ENCODE measurements around the gene DLGAP4. TPM values are rescaled to one million over a fixed set of nuclear protein-coding genes. Genes with fewer than 3 reads are reported as not detected.
A peak's percentile ranks its signal among the peaks of the same experiment; 100 is the strongest.

DLGAP4 gene
- total and polyA plus RNA-seq, 2 of the 13 experiments (the other 11 are each of a cell fraction or from before 2014, with no cell fraction given) = 15.2 to 26.7 TPM

- Histone ChIP-seq H3K4me3 (replicated peaks in 1 of 3; ENCODE audit: insufficient read depth in 1 of 3, low read depth in 2 of 3, low read length in 3 of 3) (peak overlapping the region; percentile 78 to 90 (median 84)), H3K36me3 (replicated peaks in 1 of 2; ENCODE audit: control insufficient read depth in 1 of 2, insufficient read depth in 2 of 2, low read length in 2 of 2) (no peaks in the 10 kb centered on the region; a peak in 1 of 5 replicates), H3K9ac (ENCODE audit: insufficient read depth, low read depth, low read length) (peak overlapping the region; percentile 87), H3K27me3 (ENCODE audit: control insufficient read depth in 1 of 2, insufficient read depth in 2 of 2, low read length in 2 of 2) (no peaks in the 10 kb centered on the region; a peak in 1 of 5 replicates), H3K79me2 (ENCODE audit: insufficient read depth, low read length) (peaks cover 31% of the 10 kb centered on the region), H3K27ac (ENCODE audit: extremely low read length, insufficient read depth, low read length) (peak overlapping the region; percentile 81), H3K4me2 (ENCODE audit: low read depth, low read length) (peak overlapping the region; percentile 99), H3K9me3 (ENCODE audit: low read length) (no peaks in the 10 kb centered on the region), H4K20me1 (ENCODE audit: insufficient read depth, low read length) (peaks cover 17% of the 10 kb centered on the region), H2AFZ (ENCODE audit: low read length) (peak overlapping the region; percentile 17), H3K4me1 (ENCODE audit: insufficient read depth, low read length) (peaks cover 29% of the 10 kb centered on the region)
- WGBS (ENCODE audit: low lambda C conversion rate) = 3% methylated on average over 17 of the region's 17 CpGs
- peak; percentile 26 for FAIRE-seq
- intact Hi-C loops (cut with micrococcal nuclease; ENCODE audit: unreplicated experiment) = loop anchor here (2.0 to 10.0 kb wide), 2 partner anchors 15 to 107 kb away; no protein-coding TSS in a partner anchor
- ChIA-PET CTCF (ENCODE audit: low intra/inter-chr PET ratio, low total read pairs) (interaction anchor here (1.3 kb wide), 1 partner anchor 15 kb away, joined by 4 read pairs; no protein-coding TSS in a partner anchor), POLR2A (interaction anchor here (0.7 to 9.0 kb wide), 15 partner anchors 9 to 790 kb away, joined by 3 to 167 read pairs (median 3); partner anchors contain the start of genes DSN1 and RAB5IF)
- in situ Hi-C loops (cut with HindIII; ENCODE audit: extremely low pct_ligation_motif_present, low pct_unique_long_range_greater_than_20kb) = no loop called here
- peak; percentile 73 for DNase-seq (ENCODE audit: low spot score)
- BruUV-seq (replicated peaks) = no TSS peak
- peak; percentile 46 for ATAC-seq
- TF ChIP-seq ZNF318 (CRISPR knock-in tag; IDR thresholded peaks at IDR 0.05) = 0 out of 2 replicates have a peak, but pooled peaks have one; percentile 37
- TF ChIP-seq ZNF24 (IDR thresholded peaks at IDR 0.05) = no peak
- TF ChIP-seq TAF1 (CRISPR knock-in tag; IDR thresholded peaks at IDR 0.05) = peak; percentile 19; the same call in 1 of the 2 replicates
- TF ChIP-seq ZNF383 (CRISPR knock-in tag; IDR thresholded peaks at IDR 0.05; ENCODE audit: borderline replicate concordance) = peak; percentile 91
- 0 out of 2 replicates have a peak, but pooled peaks have one; percentile 2 for TF ChIP-seq CEBPB (IDR thresholded peaks at IDR 0.05; ENCODE audit: borderline replicate concordance, low read depth, low read length)
- TF ChIP-seq ZNF546 (CRISPR knock-in tag; conservative IDR thresholded peaks at IDR 0.05) = 0 out of 2 replicates have a peak, but pooled peaks have one; percentile 6
- no peak for TF ChIP-seq ATM (IDR thresholded peaks at IDR 0.05; ENCODE audit: borderline replicate concordance)
- TF ChIP-seq HDAC1 (CRISPR knock-in tag; IDR thresholded peaks at IDR 0.05) = no peak
- TF ChIP-seq NR2F2 (IDR thresholded peaks at IDR 0.05; ENCODE audit: borderline replicate concordance, low read depth) = peak; percentile 31; the same call in 1 of the 2 replicates
- TF ChIP-seq ZGPAT (CRISPR knock-in tag; IDR thresholded peaks at IDR 0.05) = no peak; the same call in 1 of the 2 replicates
- TF ChIP-seq ZNF652 (CRISPR knock-in tag; IDR thresholded peaks at IDR 0.05; ENCODE audit: borderline replicate concordance, low read depth) = 0 out of 2 replicates have a peak, but pooled peaks have one; percentile 2
- TF ChIP-seq NR2F6 (IDR thresholded peaks at IDR 0.05) = 0 out of 2 replicates have a peak, but pooled peaks have one; percentile 24
- no peak for TF ChIP-seq NR2F6 (CRISPR knock-in tag; IDR thresholded peaks at IDR 0.05)
- 0 out of 2 replicates have a peak, but pooled peaks have one; percentile 39 for TF ChIP-seq ZFP1 (CRISPR knock-in tag; IDR thresholded peaks at IDR 0.05)
Measured at GRCh38 chr20:36571564-36572504, 265.7 kb downstream of the DLGAP4 start.

Data from HepG2 (cell line).